NT2/D1 (cell line): ENCODE measurements around the gene PAK6.

Experiments
- SUZ12 ChIP-seq: IDR thresholded peaks from 2 replicates; pipeline ENCODE4 v1.6.1; 2011; ENCODE audit not compliant: insufficient read length, insufficient read depth; ENCODE audit errors: extremely low read depth
- YY1 ChIP-seq: IDR thresholded peaks from 2 replicates; pipeline ENCODE4 v1.6.1; 2011; ENCODE audit not compliant: insufficient read length, insufficient read depth

- TF ChIP-seq YY1: no peak
- no peak for TF ChIP-seq SUZ12
Observed at GRCh38 chr15:40271685-40272484, 33.0 kb downstream of the PAK6 start.
